ENCODE results near the gene IGF1. TPM values are rescaled to one million over a fixed set of nuclear protein-coding genes. Genes with fewer than 3 reads are reported as not detected.
A peak's percentile ranks its signal among the peaks of the same experiment; 100 is the strongest.

IGF1 gene
- total RNA-seq, 1 donor from 2014 or later, result 62.2 TPM

DNA sequence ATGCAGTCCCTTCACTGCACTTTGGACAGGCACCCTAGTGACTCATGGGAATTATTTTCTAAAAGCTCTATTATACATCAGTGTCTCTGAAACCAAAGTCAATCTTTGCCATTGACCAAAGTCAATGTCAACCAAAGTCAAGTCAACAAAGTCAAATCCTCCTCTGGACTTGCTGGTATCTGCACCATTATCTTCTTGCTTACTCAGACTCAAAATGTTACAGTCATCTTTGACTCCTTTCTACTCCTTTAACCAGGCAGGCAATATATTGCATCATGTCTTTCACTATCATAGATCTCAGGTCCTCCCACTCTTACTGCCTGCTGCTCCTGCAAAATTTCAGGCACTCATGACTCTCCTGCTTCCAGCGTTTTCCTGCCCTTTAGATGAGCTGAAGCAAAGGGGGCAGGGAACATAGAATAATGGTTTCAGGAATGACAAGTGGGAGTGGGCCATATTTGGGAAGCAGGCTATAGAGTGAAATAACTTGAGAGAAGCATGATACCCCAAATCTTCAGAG lies 39.2 kb downstream of the IGF1 start:
- H3K9me3 Mint-ChIP-seq, result peaks cover 23% of the 10 kb centered on the region
- no peak for DNase-seq (ENCODE audit: low spot score in 2 of 2, unreplicated experiment in 2 of 2)
- TF ChIP-seq, protein P1, sequence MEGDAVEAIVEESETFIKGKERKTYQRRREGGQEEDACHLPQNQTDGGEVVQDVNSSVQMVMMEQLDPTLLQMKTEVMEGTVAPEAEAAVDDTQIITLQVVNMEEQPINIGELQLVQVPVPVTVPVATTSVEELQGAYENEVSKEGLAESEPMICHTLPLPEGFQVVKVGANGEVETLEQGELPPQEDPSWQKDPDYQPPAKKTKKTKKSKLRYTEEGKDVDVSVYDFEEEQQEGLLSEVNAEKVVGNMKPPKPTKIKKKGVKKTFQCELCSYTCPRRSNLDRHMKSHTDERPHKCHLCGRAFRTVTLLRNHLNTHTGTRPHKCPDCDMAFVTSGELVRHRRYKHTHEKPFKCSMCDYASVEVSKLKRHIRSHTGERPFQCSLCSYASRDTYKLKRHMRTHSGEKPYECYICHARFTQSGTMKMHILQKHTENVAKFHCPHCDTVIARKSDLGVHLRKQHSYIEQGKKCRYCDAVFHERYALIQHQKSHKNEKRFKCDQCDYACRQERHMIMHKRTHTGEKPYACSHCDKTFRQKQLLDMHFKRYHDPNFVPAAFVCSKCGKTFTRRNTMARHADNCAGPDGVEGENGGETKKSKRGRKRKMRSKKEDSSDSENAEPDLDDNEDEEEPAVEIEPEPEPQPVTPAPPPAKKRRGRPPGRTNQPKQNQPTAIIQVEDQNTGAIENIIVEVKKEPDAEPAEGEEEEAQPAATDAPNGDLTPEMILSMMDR (IDR thresholded peaks at IDR 0.05; ENCODE audit: unreplicated experiment), result no peak
- no peaks in the 10 kb centered on the region for H3K27me3 Mint-ChIP-seq (ENCODE audit: low read depth)
- H3K4me3 Mint-ChIP-seq, result no peak overlapping the region
- H3K4me1 Mint-ChIP-seq, result peaks cover 29% of the 10 kb centered on the region
- no peak overlapping the region for H3K27ac Mint-ChIP-seq
- H3K36me3 Mint-ChIP-seq, result peaks cover 2% of the 10 kb centered on the region

DNA sequence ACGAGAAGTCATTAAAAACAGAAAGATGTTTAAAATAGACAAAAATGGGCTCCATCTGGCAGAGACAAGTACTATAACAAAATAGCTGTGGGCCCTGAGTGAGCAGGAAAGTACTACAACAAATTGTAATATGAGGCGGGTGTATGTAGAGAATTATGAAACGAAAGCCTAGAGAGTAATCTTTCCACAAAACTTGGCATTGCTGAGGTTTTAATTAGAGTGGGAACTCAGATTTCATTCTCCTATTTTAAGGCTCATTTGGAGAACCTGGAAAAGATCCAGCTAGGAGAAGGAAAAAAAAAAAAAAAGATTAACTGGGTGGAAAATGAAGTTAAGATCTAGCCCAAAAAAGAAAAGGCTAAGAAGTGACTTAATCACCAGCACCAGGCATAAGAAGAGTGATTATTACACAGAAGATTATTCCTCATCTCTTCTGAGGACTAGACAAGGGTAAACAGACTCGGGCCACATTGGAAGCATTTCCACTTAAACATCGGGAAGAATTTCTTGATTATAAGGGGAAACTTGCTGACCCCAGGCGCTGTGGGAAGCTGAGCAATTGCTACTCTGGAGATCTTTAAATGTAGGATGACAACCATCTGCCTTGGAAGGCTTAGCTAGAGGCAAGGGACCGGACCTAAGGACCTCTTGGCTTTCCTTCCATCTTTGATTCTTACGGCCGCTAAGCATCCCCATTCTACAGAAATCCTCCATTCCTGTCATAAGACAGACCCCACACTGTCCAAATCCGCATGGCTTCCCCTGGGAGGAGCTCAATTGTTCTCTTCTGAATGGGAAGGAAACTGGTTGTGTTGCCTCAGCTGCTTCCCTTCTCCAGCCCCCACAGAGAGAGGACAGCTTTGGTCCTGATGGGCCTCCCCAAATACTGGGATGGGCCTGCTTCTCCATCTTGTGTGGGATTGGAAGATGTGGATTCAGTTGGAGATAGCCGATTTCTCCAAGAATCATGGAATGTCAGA lies 40.6 kb downstream of the IGF1 start:
- Mint-ChIP-seq H3K4me1 (peaks cover 39% of the 10 kb centered on the region), H3K27me3 (ENCODE audit: low read depth) (no peaks in the 10 kb centered on the region), H3K36me3 (no peaks in the 10 kb centered on the region), H3K9me3 (peaks cover 11% of the 10 kb centered on the region), H3K4me3 (no peak overlapping the region), H3K27ac (peak overlapping the region; percentile 81)
- TF ChIP-seq, protein P1 (IDR thresholded peaks at IDR 0.05; ENCODE audit: unreplicated experiment), result no peak
- DNase-seq (ENCODE audit: low spot score in 2 of 2, unreplicated experiment in 2 of 2), result no peak

DNA sequence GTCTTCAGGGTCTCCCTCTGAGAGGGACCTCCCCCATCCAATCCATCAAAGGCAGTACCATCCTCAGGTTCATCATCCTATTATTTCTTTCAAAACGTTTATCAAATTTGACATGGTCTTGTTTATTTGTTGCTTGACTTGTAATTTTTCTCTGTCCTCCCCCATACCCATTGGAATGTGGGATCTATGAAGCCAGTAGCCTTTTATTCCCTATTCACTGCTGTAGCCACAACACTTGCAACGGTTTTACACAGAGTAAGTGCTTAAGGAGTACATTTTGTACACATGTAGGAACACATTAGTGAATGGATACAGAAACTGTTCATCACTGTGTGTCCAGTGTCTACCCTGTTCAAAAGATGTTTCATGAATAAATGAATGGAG lies 41.5 kb downstream of the IGF1 start:
- Mint-ChIP-seq H3K27me3 (ENCODE audit: low read depth) (no peaks in the 10 kb centered on the region), H3K27ac (peak overlapping the region; percentile 81), H3K36me3 (peaks cover 1% of the 10 kb centered on the region), H3K4me1 (peaks cover 39% of the 10 kb centered on the region), H3K9me3 (peaks cover 8% of the 10 kb centered on the region), H3K4me3 (no peak overlapping the region)
- DNase-seq (ENCODE audit: low spot score in 2 of 2, unreplicated experiment in 2 of 2), result no peak
- TF ChIP-seq, protein P1 (IDR thresholded peaks at IDR 0.05; ENCODE audit: unreplicated experiment), result no peak

DNA sequence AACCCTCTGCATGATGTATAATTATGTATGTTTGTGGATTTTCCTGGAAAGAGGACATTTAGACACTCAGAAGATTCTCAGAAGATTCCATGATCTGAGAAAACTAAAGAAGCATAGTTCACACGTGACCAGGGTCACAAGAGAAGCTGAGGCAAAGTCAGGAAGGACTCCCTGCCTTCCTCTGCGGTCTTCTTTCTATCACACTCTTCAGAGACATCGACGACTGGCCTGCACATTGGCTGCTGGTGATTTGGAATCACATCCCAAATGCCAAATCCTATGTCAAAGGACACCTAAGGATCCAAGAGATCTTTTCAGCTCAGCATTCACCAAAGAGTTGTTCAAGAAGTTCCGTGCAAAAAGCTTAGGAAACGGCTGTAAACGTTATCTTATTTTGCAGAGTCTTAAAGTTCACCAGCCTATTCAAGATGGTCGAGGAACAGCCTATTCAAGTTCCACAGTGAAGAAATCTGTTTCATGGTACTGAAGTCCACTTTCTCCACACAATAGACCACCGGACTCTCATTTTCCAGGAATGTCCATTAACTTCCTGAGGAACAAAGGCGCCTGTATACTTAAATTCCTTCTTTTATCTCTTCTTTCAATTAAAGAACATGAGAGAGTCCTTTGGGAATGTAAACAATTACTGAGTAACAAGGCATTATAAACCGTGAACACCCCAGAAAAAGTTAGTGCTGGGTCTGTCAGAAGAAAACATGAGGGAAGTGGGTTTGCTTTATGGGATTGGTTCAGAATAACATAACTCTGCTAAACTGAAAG lies 42.1 kb downstream of the IGF1 start:
- H3K27ac Mint-ChIP-seq, result no peak overlapping the region
- no peaks in the 10 kb centered on the region for H3K27me3 Mint-ChIP-seq (ENCODE audit: low read depth)
- no peak overlapping the region for H3K4me3 Mint-ChIP-seq
- H3K4me1 Mint-ChIP-seq, result peaks cover 44% of the 10 kb centered on the region
- peaks cover 3% of the 10 kb centered on the region for H3K36me3 Mint-ChIP-seq
- H3K9me3 Mint-ChIP-seq, result peaks cover 10% of the 10 kb centered on the region
- TF ChIP-seq, protein P1 (IDR thresholded peaks at IDR 0.05; ENCODE audit: unreplicated experiment), result no peak
- no peak for DNase-seq (ENCODE audit: low spot score in 2 of 2, unreplicated experiment in 2 of 2)

DNA sequence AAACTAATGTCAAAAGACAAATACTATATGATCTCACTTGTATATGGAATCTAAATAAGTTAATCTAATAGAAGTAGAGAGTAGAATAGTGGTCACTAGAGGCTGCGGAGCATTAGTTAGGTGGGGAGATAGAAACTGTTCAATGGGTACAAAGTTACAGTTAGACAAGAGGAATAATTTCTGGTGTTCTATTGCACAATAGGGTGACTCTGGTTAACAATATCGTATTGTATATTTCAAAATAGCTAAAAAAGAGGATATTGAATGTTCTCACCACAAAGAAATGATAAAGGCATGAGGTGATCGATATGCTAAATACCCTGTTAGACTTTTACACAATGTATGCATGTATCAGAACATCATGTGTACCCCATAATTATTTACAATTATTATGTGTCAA lies 42.9 kb downstream of the IGF1 start:
- peaks cover 3% of the 10 kb centered on the region for H3K36me3 Mint-ChIP-seq
- no peak overlapping the region for H3K27ac Mint-ChIP-seq
- no peaks in the 10 kb centered on the region for H3K27me3 Mint-ChIP-seq (ENCODE audit: low read depth)
- H3K4me1 Mint-ChIP-seq, result peaks cover 49% of the 10 kb centered on the region
- H3K9me3 Mint-ChIP-seq, result peaks cover 10% of the 10 kb centered on the region
- TF ChIP-seq, protein P1 (IDR thresholded peaks at IDR 0.05; ENCODE audit: unreplicated experiment), result no peak
- H3K4me3 Mint-ChIP-seq, result no peak overlapping the region
- no peak for DNase-seq (ENCODE audit: low spot score in 2 of 2, unreplicated experiment in 2 of 2)

Data from mesothelial cell of epicardium (in vitro differentiated cells).